ENCODE results near the gene PANX2. TPM values are rescaled to one million over a fixed set of nuclear protein-coding genes. Genes with fewer than 3 reads are reported as not detected.
A peak's percentile ranks its signal among the peaks of the same experiment; 100 is the strongest.

Gene PANX2
- total RNA-seq, 6 experiments from 2014 or later: 3.9 to 12.3 (median 7.2) TPM

- 32% methylated on average over 14 of the region's 22 CpGs for WGBS (ENCODE audit: insufficient coverage, low coverage, low lambda C conversion rate, missing lambda C conversion rate)
- Histone ChIP-seq H3K9me3 (no peaks in the 10 kb centered on the region), H3K27ac (no peak overlapping the region), H3K4me3 (no peak overlapping the region), H3K27me3 (no peaks in the 10 kb centered on the region), H3K4me1 (peaks cover 0 to 30% (median 10%) of the 10 kb centered on the region in 4 donors), H3K36me3 (no peaks in the 10 kb centered on the region)
- intact Hi-C loops (cut with DNase I): loop anchor here in 1 of 2 donors (5.0 kb wide), 1 partner anchor 63 kb away; no protein-coding TSS in a partner anchor
- peak; percentile 70 to 74 (median 71) for ATAC-seq
- TF ChIP-seq CTCF (IDR thresholded peaks at IDR 0.05) (peak; percentile 81 to 92 (median 86)), POLR2A (IDR thresholded peaks at IDR 0.05) (no peak)
- peak; percentile 70 to 80 (median 75) for DNase-seq
Observed at GRCh38 chr22:50148991-50149721, 21.4 kb upstream of the PANX2 start.

- Histone ChIP-seq H3K27me3 (no peaks in the 10 kb centered on the region), H3K9me3 (no peaks in the 10 kb centered on the region), H3K4me3 (no peak overlapping the region), H3K4me1 (peaks cover 0 to 25% (median 10%) of the 10 kb centered on the region in 4 donors), H3K27ac (no peak overlapping the region), H3K36me3 (no peaks in the 10 kb centered on the region)
- intact Hi-C loops (cut with DNase I): loop anchor here in 1 of 2 donors (5.0 kb wide), 1 partner anchor 57 kb away; no protein-coding TSS in a partner anchor
- no peak for ATAC-seq
- no peak for DNase-seq
- WGBS (ENCODE audit: insufficient coverage, low coverage, low lambda C conversion rate, missing lambda C conversion rate): 76% methylated on average over 9 of the region's 35 CpGs
- TF ChIP-seq POLR2A (IDR thresholded peaks at IDR 0.05): no peak
- no peak for TF ChIP-seq CTCF (IDR thresholded peaks at IDR 0.05)
Observed at GRCh38 chr22:50150161-50151129, 20.1 kb upstream of the PANX2 start.

- TF ChIP-seq POLR2A (IDR thresholded peaks at IDR 0.05): no peak
- TF ChIP-seq CTCF (IDR thresholded peaks at IDR 0.05): no peak
- no peaks in the 10 kb centered on the region for H3K9me3 ChIP-seq
- H3K4me1 ChIP-seq: peaks cover 0 to 12% (median 4%) of the 10 kb centered on the region in 4 donors
- no peak overlapping the region for H3K4me3 ChIP-seq
- ATAC-seq (no peak), DNase-seq (no peak)
- no peak overlapping the region for H3K27ac ChIP-seq
- H3K36me3 ChIP-seq: no peaks in the 10 kb centered on the region
- intact Hi-C loops (cut with DNase I): loop anchor here in 1 of 2 donors (5.0 kb wide), 1 partner anchor 55 kb away; no protein-coding TSS in a partner anchor
- no CpG with 5 or more reads among the region's 33 CpGs for WGBS (ENCODE audit: insufficient coverage, low coverage, low lambda C conversion rate, missing lambda C conversion rate)
- no peaks in the 10 kb centered on the region for H3K27me3 ChIP-seq
Observed at GRCh38 chr22:50151571-50152537, 18.7 kb upstream of the PANX2 start.
